Liver (tissue), 9 donors: ENCODE measurements around the gene CNTD1. TPM values are rescaled to one million over a fixed set of nuclear protein-coding genes. Genes with fewer than 3 reads are reported as not detected.

Experiments used
- DNase-seq: peaks from one replicate; pipeline ENCODE4 v3.0.0-alpha.2; 2017; ENCODE audit warnings: low spot score
- H3K27ac ChIP-seq, 2 donors: one replicate each; pipeline ENCODE4 v1.7.0; 2013; ENCODE audit warnings: inconsistent platforms in 2 of 2, low read length in 2 of 2, control low read depth in 1 of 2, low read depth in 1 of 2, mild to moderate bottlenecking in 1 of 2
- H3K27me3 ChIP-seq, 4 donors: one replicate each; pipeline versions ENCODE4 v1.6.1 to v1.7.0; 2013; ENCODE audit warnings: low read length in 3 of 4, inconsistent platforms in 1 of 4, mild to moderate bottlenecking in 1 of 4, moderate library complexity in 1 of 4; ENCODE audit not compliant: control insufficient read depth in 4 of 4, insufficient read depth in 4 of 4
- H3K36me3 ChIP-seq, 4 donors: one replicate each; pipeline versions ENCODE4 v1.6.1 to v1.7.0; 2013; ENCODE audit warnings: low read length in 3 of 4, mild to moderate bottlenecking in 3 of 4, low read depth in 1 of 4, moderate library complexity in 1 of 4; ENCODE audit not compliant: control insufficient read depth in 4 of 4, insufficient read depth in 3 of 4
- H3K4me1 ChIP-seq, 4 donors: one replicate each; pipeline versions ENCODE4 v1.6.1 to v1.7.0; 2013; ENCODE audit warnings: low read length in 3 of 4, mild to moderate bottlenecking in 3 of 4, moderate library complexity in 1 of 4; ENCODE audit not compliant: control insufficient read depth in 4 of 4, insufficient read depth in 4 of 4
- H3K4me3 ChIP-seq, 3 donors: one replicate each; pipeline versions ENCODE4 v1.6.1 to v1.7.0; 2013; ENCODE audit warnings: low read length in 3 of 3, control low read depth in 1 of 3, low read depth in 1 of 3, mild to moderate bottlenecking in 1 of 3
- H3K9ac ChIP-seq, 2 donors: one replicate each; pipeline ENCODE4 v1.7.0; 2013; ENCODE audit warnings: low read length in 2 of 2, mild to moderate bottlenecking in 2 of 2, moderate library complexity in 2 of 2, control low read depth in 1 of 2, low read depth in 1 of 2
- H3K9me3 ChIP-seq, 4 donors: one replicate each; pipeline versions ENCODE4 v1.6.1 to v1.7.0; 2013; ENCODE audit warnings: low read length in 3 of 4; ENCODE audit not compliant: control insufficient read depth in 4 of 4
- EGR1 ChIP-seq, 2 donors: IDR thresholded peaks; 2 replicates each; pipeline ENCODE4 v1.6.1; 2016 to 2018; ENCODE audit warnings: antibody characterized with exemption in 2 of 2, low read depth in 2 of 2
- FOXA1 ChIP-seq: IDR thresholded peaks from 2 replicates; pipeline ENCODE4 v1.6.1; 2016; ENCODE audit warnings: antibody characterized with exemption
- FOXA2 ChIP-seq: IDR thresholded peaks from 2 replicates; pipeline ENCODE4 v1.6.1; 2016; ENCODE audit warnings: antibody characterized with exemption
- GABPA ChIP-seq, 2 donors: IDR thresholded peaks in 1 of 2; conservative IDR thresholded peaks in 1 of 2; 2 replicates each; pipeline ENCODE4 v1.6.1; 2016; ENCODE audit warnings: antibody characterized with exemption in 2 of 2, mild to moderate bottlenecking in 1 of 2, moderate library complexity in 1 of 2
- HNF4A ChIP-seq, 2 donors: conservative IDR thresholded peaks; 2 replicates each; pipeline ENCODE4 v1.6.1; 2016; ENCODE audit warnings: antibody characterized with exemption in 2 of 2, mild to moderate bottlenecking in 2 of 2
- HNF4G ChIP-seq: IDR thresholded peaks from 2 replicates; pipeline ENCODE4 v1.6.1; 2016; ENCODE audit warnings: antibody characterized with exemption
- JUND ChIP-seq, 2 donors: IDR thresholded peaks; 2 replicates each; pipeline ENCODE4 v1.6.1; 2016; ENCODE audit warnings: antibody characterized with exemption in 2 of 2
- NR2F2 ChIP-seq: IDR thresholded peaks from 2 replicates; pipeline ENCODE4 v1.6.1; 2016; ENCODE audit warnings: antibody characterized with exemption
- RAD21 ChIP-seq, 2 donors: IDR thresholded peaks; 2 replicates each; pipeline ENCODE4 v1.6.1; 2016; ENCODE audit warnings: antibody characterized with exemption in 2 of 2, mild to moderate bottlenecking in 2 of 2
- RXRA ChIP-seq, 2 donors: IDR thresholded peaks; 2 replicates each; pipeline ENCODE4 v1.6.1; 2017 to 2018; ENCODE audit warnings: antibody characterized with exemption in 2 of 2, mild to moderate bottlenecking in 1 of 2
- SP1 ChIP-seq: IDR thresholded peaks from 2 replicates; pipeline ENCODE4 v1.6.1; 2018; ENCODE audit warnings: antibody characterized with exemption, mild to moderate bottlenecking
- YY1 ChIP-seq: IDR thresholded peaks from 2 replicates; pipeline ENCODE4 v1.6.1; 2016; ENCODE audit warnings: antibody characterized with exemption, mild to moderate bottlenecking
- WGBS: extraction: QIAGEN DNeasy Blood & Tissue Kit; methylation state at CpG from one replicate; pipeline ENCODE4 v1.1.7; 2013; 5-methylcytosine and 5-hydroxymethylcytosine counted together
- polyA plus RNA-seq, 2 donors: library from polyadenylated mRNA; stranded (reverse) in 1 of 2; unstranded in 1 of 2; fragments of 200-250 nt in 1 of 2; fragments of >200 nt in 1 of 2; fragmentation: Nextera tagmentation in 1 of 2; extraction: Ambion mirVana in 1 of 2; gene quantifications; one replicate each; pipeline versions ENCODE4 v1.2.1 to v1.2.3, GENCODE V29; 2013 to 2015
- total RNA-seq, 2 donors: library from RNA; depleted of rRNA; stranded (reverse); fragments of >200 nt; gene quantifications; one replicate each; pipeline ENCODE4 v1.2.3, GENCODE V29; 2014
- TF ChIP-seq, protein P1 (sequence below): IDR thresholded peaks from 2 replicates; pipeline ENCODE4 v1.6.1; 2016; ENCODE audit warnings: antibody characterized with exemption
- TF ChIP-seq, protein P2 (sequence below): fragments of 150-350 bp; IDR thresholded peaks from 2 replicates; pipeline ENCODE4 v1.5.1; 2017; ENCODE audit warnings: improper control_type of control experiment, low read depth, low read length; ENCODE audit not compliant: missing input control
- donor health status: healthy.
- donor health status: healthy.
- donor health status: healthy.
- donor health status: healthy.
- donor health status: healthy.

CNTD1 gene
- total and polyA plus RNA-seq, 4 donors: 0.28 to 0.93 (median 0.89) TPM; not detected in 1

DNA sequence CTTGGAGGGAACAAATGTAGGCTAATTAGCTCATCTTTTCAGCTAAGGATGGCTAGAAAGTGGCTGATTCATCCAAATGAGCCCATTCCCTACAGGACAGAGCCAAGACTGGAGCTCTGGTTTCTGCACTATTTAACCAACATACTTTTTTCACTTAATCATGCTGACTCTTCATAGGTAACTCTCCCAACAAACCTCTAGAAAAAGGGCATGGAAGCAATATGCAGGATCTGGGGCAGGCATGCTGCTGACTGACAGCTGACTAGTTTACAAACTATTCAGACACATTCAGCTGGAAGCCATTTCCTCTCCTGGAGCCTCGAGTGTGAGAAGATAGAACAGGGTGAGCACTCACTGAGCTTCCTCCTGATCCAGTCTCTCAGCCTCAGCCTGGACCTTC is 19.2 kb downstream of the CNTD1 start:
- Histone ChIP-seq H3K4me1 (peaks cover 0 to 4% (median 0%) of the 10 kb centered on the region in 4 donors), H3K27me3 (no peaks in the 10 kb centered on the region), H3K9ac (no peak overlapping the region), H3K27ac (no peak overlapping the region), H3K4me3 (no peak overlapping the region), H3K9me3 (no peaks in the 10 kb centered on the region), H3K36me3 (peaks cover 6 to 74% (median 56%) of the 10 kb centered on the region in 4 donors)
- no peak for TF ChIP-seq FOXA2
- no peak for TF ChIP-seq RAD21 (IDR thresholded peaks at IDR 0.05)
- no peak for TF ChIP-seq YY1
- DNase-seq: no peak
- 75% methylated on average over 1 of the region's 1 CpG for WGBS

DNA sequence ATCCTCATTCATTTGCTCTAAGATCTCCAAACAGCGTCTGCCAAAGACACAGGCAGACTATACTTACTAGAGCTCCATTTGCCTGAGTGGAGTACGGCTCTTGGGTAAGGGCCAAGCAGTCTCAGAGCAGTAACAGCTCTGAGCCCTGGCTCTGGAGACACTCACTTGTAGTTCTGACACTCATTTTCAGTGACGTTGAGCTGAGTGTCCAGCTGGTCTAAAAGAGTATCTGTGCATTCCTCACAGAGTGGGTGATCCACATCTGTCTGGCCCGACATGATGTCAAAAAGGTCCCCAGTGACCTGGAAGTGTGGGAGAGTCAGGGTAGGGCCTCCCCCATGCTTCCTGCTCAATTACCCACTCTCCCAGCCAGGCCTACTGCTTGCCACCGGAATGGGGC is 19.7 kb downstream of the CNTD1 start:
- WGBS: 91% methylated on average over 5 of the region's 5 CpGs
- Histone ChIP-seq H3K27me3 (no peaks in the 10 kb centered on the region), H3K36me3 (peaks cover 3 to 73% (median 56%) of the 10 kb centered on the region in 4 donors), H3K4me1 (peaks cover under 1 to 10% (median 1%) of the 10 kb centered on the region in 4 donors), H3K27ac (no peak overlapping the region), H3K4me3 (no peak overlapping the region), H3K9me3 (no peaks in the 10 kb centered on the region), H3K9ac (no peak overlapping the region)
- DNase-seq: no peak
- TF ChIP-seq FOXA1 (no peak), FOXA2 (no peak), HNF4A (conservative IDR thresholded peaks at IDR 0.05) (no peak), JUND (IDR thresholded peaks at IDR 0.05) (no peak), RXRA (IDR thresholded peaks at IDR 0.05) (no peak), SP1 (no peak), HNF4G (no peak), YY1 (no peak), NR2F2 (no peak)
- TF ChIP-seq, protein P1, sequence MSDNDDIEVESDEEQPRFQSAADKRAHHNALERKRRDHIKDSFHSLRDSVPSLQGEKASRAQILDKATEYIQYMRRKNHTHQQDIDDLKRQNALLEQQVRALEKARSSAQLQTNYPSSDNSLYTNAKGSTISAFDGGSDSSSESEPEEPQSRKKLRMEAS: no peak

DNA sequence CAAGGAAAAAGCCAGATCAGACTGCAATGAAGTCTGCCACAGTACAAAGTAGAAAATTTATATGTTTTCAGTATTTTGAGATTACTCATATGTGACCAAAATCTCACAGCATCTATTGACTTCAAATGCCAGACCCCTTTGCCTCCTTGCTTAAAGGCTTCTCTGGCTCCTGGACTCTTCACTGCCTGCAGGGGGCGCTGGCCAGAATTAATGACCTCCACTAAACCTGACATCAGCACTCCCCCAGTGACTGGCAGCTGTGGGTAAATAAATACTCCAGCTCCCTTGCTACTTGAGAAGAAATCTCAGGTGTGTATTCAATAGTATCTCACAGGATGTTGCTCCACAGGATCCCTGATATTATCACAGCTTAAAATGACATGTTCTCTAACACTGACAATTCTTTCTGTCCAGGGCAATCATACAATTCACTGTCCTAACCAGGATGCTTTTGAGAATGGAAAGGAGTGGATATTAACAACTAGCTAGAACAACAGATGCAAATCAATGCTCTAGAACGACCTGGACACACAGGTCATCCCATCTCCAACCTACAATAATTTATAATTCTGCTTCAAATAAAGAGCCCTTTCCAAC is 21.4 kb downstream of the CNTD1 start:
- Histone ChIP-seq H3K4me1 (peaks cover 1 to 17% (median 4%) of the 10 kb centered on the region in 4 donors), H3K27ac (no peak overlapping the region), H3K9ac (no peak overlapping the region), H3K9me3 (no peaks in the 10 kb centered on the region), H3K4me3 (no peak overlapping the region), H3K36me3 (peaks cover 3 to 57% (median 43%) of the 10 kb centered on the region in 4 donors), H3K27me3 (no peaks in the 10 kb centered on the region)
- TF ChIP-seq RAD21 (IDR thresholded peaks at IDR 0.05) (peak; percentile 25 to 68), YY1 (no peak), FOXA2 (no peak)
- TF ChIP-seq, protein P2, sequence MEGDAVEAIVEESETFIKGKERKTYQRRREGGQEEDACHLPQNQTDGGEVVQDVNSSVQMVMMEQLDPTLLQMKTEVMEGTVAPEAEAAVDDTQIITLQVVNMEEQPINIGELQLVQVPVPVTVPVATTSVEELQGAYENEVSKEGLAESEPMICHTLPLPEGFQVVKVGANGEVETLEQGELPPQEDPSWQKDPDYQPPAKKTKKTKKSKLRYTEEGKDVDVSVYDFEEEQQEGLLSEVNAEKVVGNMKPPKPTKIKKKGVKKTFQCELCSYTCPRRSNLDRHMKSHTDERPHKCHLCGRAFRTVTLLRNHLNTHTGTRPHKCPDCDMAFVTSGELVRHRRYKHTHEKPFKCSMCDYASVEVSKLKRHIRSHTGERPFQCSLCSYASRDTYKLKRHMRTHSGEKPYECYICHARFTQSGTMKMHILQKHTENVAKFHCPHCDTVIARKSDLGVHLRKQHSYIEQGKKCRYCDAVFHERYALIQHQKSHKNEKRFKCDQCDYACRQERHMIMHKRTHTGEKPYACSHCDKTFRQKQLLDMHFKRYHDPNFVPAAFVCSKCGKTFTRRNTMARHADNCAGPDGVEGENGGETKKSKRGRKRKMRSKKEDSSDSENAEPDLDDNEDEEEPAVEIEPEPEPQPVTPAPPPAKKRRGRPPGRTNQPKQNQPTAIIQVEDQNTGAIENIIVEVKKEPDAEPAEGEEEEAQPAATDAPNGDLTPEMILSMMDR: peak; percentile 53
- DNase-seq: peak; percentile 71
- 42% methylated on average over 2 of the region's 2 CpGs for WGBS

DNA sequence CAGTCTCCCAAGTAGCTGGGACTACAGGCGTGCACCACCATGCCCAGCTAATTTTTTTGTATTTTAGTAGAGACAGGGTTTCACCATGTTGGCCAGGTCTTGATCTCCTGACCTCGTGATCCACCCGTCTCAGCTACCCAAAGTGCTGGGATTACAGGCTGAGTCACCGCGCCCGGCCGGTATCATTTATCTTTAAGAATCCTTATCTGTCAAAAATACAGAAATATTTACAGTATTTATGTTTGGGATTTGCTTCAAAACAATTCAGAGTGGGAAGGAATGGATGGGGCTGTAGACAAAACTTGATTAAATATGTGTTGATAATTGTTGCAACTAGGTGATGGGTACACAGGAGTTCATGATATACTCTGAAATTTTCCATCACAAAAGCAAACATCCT is 22.5 kb downstream of the CNTD1 start:
- no peaks in the 10 kb centered on the region for H3K27me3 ChIP-seq
- H3K9me3 ChIP-seq: no peaks in the 10 kb centered on the region
- peaks cover 3 to 46% (median 32%) of the 10 kb centered on the region in 4 donors for H3K36me3 ChIP-seq
- H3K4me3 ChIP-seq: no peak overlapping the region
- 90% methylated on average over 7 of the region's 7 CpGs for WGBS
- H3K9ac ChIP-seq: no peak overlapping the region
- no peak for DNase-seq
- peaks cover 1 to 17% (median 4%) of the 10 kb centered on the region in 4 donors for H3K4me1 ChIP-seq
- H3K27ac ChIP-seq: no peak overlapping the region
- no peak for TF ChIP-seq YY1
- no peak for TF ChIP-seq HNF4G
- TF ChIP-seq JUND (IDR thresholded peaks at IDR 0.05): no peak
- TF ChIP-seq HNF4A (conservative IDR thresholded peaks at IDR 0.05): no peak
- TF ChIP-seq GABPA (IDR thresholded peaks at IDR 0.05 in 1 of 2, conservative IDR thresholded peaks at IDR 0.05 in 1 of 2): no peak
- TF ChIP-seq EGR1 (IDR thresholded peaks at IDR 0.05; ENCODE audit: low read depth in 2 of 2): no peak
